Adrenal gland (tissue), 12 donors: ENCODE data around the gene GGT7. TPM values are rescaled to one million over a fixed set of nuclear protein-coding genes. Genes with fewer than 3 reads are reported as not detected.

Experiments used
- DNase-seq, 7 donors: peaks; one replicate each; pipeline ENCODE4 v3.0.0-alpha.2; 2019 to 2020
- H3K27ac ChIP-seq, 5 donors: fragments of 200-600 bp; sonication (generic) in 4 of 5; 1 replicate in 3 of 5; 2 replicates in 2 of 5; pipeline versions ENCODE4 v1.5.1 to v1.8.0; 2016 to 2020; ENCODE audit warnings: mild to moderate bottlenecking in 1 of 5
- H3K27me3 ChIP-seq: fragments of 200-600 bp; 2 replicates; pipeline ENCODE4 v1.8.0; 2021
- H3K36me3 ChIP-seq, 2 donors: fragments of 200-600 bp; replicated peaks in 1 of 2; 1 replicate in 1 of 2; 2 replicates in 1 of 2; pipeline versions ENCODE4 v1.5.1 to v1.8.0; 2018 to 2022
- H3K4me1 ChIP-seq, 2 donors: fragments of 200-600 bp; replicated peaks in 1 of 2; 1 replicate in 1 of 2; 2 replicates in 1 of 2; pipeline versions ENCODE4 v1.5.1 to v1.8.0; 2018 to 2021
- H3K4me3 ChIP-seq, 4 donors: fragments of 200-600 bp; sonication (generic) in 3 of 4; one replicate each; pipeline ENCODE4 v1.5.1; 2016 to 2018
- H3K9me3 ChIP-seq, 3 donors: fragments of 200-600 bp; sonication (generic) in 1 of 3; replicated peaks in 1 of 3; 1 replicate in 2 of 3; 2 replicates in 1 of 3; pipeline versions ENCODE4 v1.5.1 to v1.8.0; 2016 to 2021
- CTCF ChIP-seq, 6 experiments: fragments of 450-650 bp in 4 of 6; fragments of 200-600 bp in 2 of 6; sonication (generic) in 1 of 6; IDR thresholded peaks; 1 replicate in 5 of 6; 2 replicates in 1 of 6; pipeline versions ENCODE4 v1.5.1 to v1.8.0; 2016 to 2021; ENCODE audit warnings: antibody characterized with exemption in 6 of 6, mild to moderate bottlenecking in 2 of 6, moderate library complexity in 1 of 6
- POLR2A ChIP-seq, 2 donors: fragments of 450-650 bp; IDR thresholded peaks; one replicate each; pipeline ENCODE4 v1.6.1; 2017; ENCODE audit warnings: antibody characterized with exemption in 2 of 2, mild to moderate bottlenecking in 2 of 2, moderate library complexity in 1 of 2
- WGBS, 4 donors: extraction: QIAGEN DNeasy Blood & Tissue Kit in 2 of 4; methylation state at CpG; one replicate each; pipeline versions ENCODE4 v1.1.5 to v1.1.7; 2013 to 2017; 5-methylcytosine and 5-hydroxymethylcytosine counted together
- intact Hi-C, 2 donors: fragments of 100-400 bp; cut with DNase I; formaldehyde crosslinking; loops; one replicate each; pipeline versions ENCODE4 v1.14.1 to v1.15.0; 2022 to 2023
- polyA plus RNA-seq, 3 donors: library from polyadenylated mRNA; stranded (reverse); fragments of 200-250 nt in 2 of 3; fragments of 350-450 nt in 1 of 3; fragmentation: Illumina TruSeq in 1 of 3; extraction: RNeasy Lipid Tissue Mini Kit (QIAGEN cat#74804) in 1 of 3; gene quantifications; one replicate each; pipeline ENCODE4 v1.2.3, GENCODE V29; 2013 to 2014
- total RNA-seq, 9 donors: library from RNA; depleted of rRNA in 4 of 9; stranded (reverse); fragments of >200 nt in 4 of 9; fragments of 120-200 nt in 1 of 9; fragmentation: NEBNext Ultra II Directional in 1 of 9; extraction: Animal tissue kit (Norgen Biotek cat#: 25700) in 1 of 9; gene quantifications; one replicate each; pipeline versions ENCODE4 v1.1.0 to v1.2.4, GENCODE V29; 2013 to 2023
- donor health status: healthy with polysubstance abuse.
- donor health status: Bipolar disorder and iron deficiency.
- donor health status: DM: yes; HTN: yes; CAD: no.
- donor health status: DM: no; HTN: no; CAD: no.
- donor health status: DM: no; HTN: no; CAD: no.
- donor health status: DM: yes; HTN: yes; CAD: no.

Gene GGT7
- total and polyA plus RNA-seq, 12 donors: 5.3 to 27.8 (median 14.2) TPM

DNA sequence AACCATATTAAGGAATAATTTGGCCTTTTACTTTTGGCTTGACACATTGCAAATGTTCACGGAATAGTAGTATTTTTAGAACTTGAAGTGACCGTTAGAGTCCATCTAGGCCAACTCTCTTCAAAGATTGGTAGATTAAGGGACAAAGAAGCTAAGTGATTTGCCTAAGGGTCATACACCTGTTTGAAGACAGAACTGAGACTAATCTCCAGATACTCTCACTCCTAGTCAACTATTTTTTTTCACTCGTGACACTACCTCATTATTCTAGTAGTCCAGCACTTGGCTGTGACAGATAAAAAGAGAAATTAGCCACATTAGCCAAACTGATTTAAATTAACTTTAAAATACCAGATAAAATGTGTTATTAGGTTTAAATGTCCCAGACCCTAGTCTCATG lies 14.4 kb upstream of the GGT7 start:
- WGBS, 4 donors: 46 to 66% (median 57%) methylated on average over 3 of the region's 3 CpGs
- Histone ChIP-seq H3K36me3 (peaks cover 0 to 29% of the 10 kb centered on the region in 2 donors), H3K4me3 (no peak overlapping the region), H3K9me3 (no peaks in the 10 kb centered on the region), H3K27ac (no peak overlapping the region), H3K27me3 (no peaks in the 10 kb centered on the region), H3K4me1 (peaks cover 0 to 20% of the 10 kb centered on the region in 2 donors)
- TF ChIP-seq POLR2A (IDR thresholded peaks at IDR 0.05) (no peak), CTCF (IDR thresholded peaks at IDR 0.05) (no peak)
- intact Hi-C loops: no loop called here
- DNase-seq: no peak

DNA sequence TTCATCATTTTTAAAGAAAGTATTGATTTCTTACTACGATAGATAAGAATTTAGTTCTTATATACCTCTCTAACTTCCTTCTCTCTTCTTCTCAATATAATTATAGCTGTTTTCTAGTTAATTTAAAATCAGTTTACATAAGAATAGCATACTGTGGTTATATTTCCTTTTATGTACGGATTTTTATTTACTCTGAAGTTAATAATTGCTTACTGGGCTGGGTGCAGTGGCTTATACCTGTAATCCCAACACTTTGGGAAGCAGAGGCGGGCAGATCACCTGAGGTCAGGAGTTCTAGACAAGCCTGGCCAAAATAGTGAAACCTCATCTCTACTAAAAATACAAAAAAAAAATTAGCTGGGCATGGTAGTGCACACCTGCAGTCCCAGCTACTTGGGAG lies 13.5 kb upstream of the GGT7 start:
- Histone ChIP-seq H3K27me3 (no peaks in the 10 kb centered on the region), H3K4me3 (no peak overlapping the region), H3K36me3 (peaks cover 0 to 29% of the 10 kb centered on the region in 2 donors), H3K9me3 (no peaks in the 10 kb centered on the region), H3K27ac (no peak overlapping the region), H3K4me1 (peaks cover 0 to 11% of the 10 kb centered on the region in 2 donors)
- DNase-seq: no peak
- TF ChIP-seq POLR2A (IDR thresholded peaks at IDR 0.05) (no peak), CTCF (IDR thresholded peaks at IDR 0.05) (no peak)
- 93 to 97% (median 95%) methylated on average over 3 of the region's 3 CpGs for WGBS, 4 donors
- intact Hi-C loops: no loop called here

GRCh38 chr20:34884260-34884659 lies 11.6 kb upstream of the GGT7 start:
- no peak for DNase-seq
- H3K4me3 ChIP-seq: no peak overlapping the region
- no peak overlapping the region for H3K27ac ChIP-seq
- H3K27me3 ChIP-seq: no peaks in the 10 kb centered on the region
- 75 to 93% (median 82%) methylated on average over 1 of the region's 1 CpG for WGBS, 4 donors
- TF ChIP-seq POLR2A (IDR thresholded peaks at IDR 0.05) (no peak), CTCF (IDR thresholded peaks at IDR 0.05) (no peak)
- intact Hi-C loops: no loop called here
- peaks cover 0 to 14% of the 10 kb centered on the region in 2 donors for H3K4me1 ChIP-seq
- H3K9me3 ChIP-seq: no peaks in the 10 kb centered on the region
- peaks cover 0 to 29% of the 10 kb centered on the region in 2 donors for H3K36me3 ChIP-seq

- intact Hi-C loops: no loop called here
- no peak overlapping the region for H3K4me3 ChIP-seq
- no peak for DNase-seq
- H3K36me3 ChIP-seq: peaks cover 0 to 29% of the 10 kb centered on the region in 2 donors
- peaks cover 0 to 15% of the 10 kb centered on the region in 2 donors for H3K4me1 ChIP-seq
- no peaks in the 10 kb centered on the region for H3K9me3 ChIP-seq
- no peaks in the 10 kb centered on the region for H3K27me3 ChIP-seq
- 88 to 91% (median 89%) methylated on average over 4 of the region's 4 CpGs for WGBS, 4 donors
- TF ChIP-seq CTCF (IDR thresholded peaks at IDR 0.05) (no peak), POLR2A (IDR thresholded peaks at IDR 0.05) (no peak)
- H3K27ac ChIP-seq: no peak overlapping the region
Measured at GRCh38 chr20:34883809-34884208, 11.2 kb upstream of the GGT7 start.
